HL-60 (cell line): ENCODE measurements around the gene KLF5.

Experiments used
- GABPA ChIP-seq: IDR thresholded peaks from 2 replicates; pipeline ENCODE4 v1.6.1; 2012; ENCODE audit warnings: low read depth
- POLR2AphosphoS5 ChIP-seq: IDR thresholded peaks from 2 replicates; pipeline ENCODE4 v1.6.1; 2012; ENCODE audit warnings: low read depth
- TF ChIP-seq, protein P1 (sequence below): IDR thresholded peaks from one replicate; pipeline ENCODE4 v1.5.1; 2011; ENCODE audit warnings: low read length, control low read depth, inconsistent platforms; ENCODE audit not compliant: insufficient read depth
- TF ChIP-seq, protein P2 (sequence below): IDR thresholded peaks from 2 replicates; pipeline ENCODE4 v1.6.1; 2012; ENCODE audit warnings: low read depth; ENCODE audit not compliant: insufficient replicate concordance

DNA sequence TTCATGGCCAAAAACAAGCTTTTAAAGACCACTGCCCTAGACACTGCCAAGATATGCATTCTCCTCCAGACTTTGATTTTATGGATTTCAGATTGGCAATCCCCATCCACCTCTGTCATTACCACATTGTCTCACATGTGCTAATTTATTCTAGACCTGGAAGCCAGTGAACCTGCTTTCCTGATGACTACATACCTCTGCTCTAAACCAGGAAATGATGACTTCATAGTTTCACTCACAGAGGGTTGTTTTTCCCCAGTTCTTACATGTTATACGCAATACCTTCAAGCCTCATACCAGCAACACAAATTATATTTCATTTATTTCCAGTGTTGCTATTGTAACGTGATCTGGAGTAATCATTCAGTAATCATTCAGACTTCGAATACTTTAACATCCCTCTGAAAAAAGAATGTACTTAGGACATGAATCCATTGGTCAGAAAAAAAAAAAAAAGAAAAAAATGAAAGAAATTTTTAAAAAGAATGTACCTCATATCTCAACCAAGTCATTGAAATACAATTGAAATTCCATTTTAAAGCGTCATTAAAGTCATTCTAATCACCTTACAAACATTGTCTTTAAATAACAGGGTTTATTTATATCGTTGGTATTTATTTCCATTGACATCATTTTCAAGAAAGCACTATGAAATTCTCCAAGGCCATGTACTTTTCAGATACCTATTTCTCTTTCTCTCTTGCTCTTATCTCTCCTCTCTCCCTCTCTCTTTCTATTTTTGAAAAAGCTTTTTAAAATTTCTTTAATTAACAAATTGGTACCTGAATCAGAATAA is 33.4 kb upstream of the KLF5 start:
- TF ChIP-seq, protein P1, sequence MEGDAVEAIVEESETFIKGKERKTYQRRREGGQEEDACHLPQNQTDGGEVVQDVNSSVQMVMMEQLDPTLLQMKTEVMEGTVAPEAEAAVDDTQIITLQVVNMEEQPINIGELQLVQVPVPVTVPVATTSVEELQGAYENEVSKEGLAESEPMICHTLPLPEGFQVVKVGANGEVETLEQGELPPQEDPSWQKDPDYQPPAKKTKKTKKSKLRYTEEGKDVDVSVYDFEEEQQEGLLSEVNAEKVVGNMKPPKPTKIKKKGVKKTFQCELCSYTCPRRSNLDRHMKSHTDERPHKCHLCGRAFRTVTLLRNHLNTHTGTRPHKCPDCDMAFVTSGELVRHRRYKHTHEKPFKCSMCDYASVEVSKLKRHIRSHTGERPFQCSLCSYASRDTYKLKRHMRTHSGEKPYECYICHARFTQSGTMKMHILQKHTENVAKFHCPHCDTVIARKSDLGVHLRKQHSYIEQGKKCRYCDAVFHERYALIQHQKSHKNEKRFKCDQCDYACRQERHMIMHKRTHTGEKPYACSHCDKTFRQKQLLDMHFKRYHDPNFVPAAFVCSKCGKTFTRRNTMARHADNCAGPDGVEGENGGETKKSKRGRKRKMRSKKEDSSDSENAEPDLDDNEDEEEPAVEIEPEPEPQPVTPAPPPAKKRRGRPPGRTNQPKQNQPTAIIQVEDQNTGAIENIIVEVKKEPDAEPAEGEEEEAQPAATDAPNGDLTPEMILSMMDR = no peak
- TF ChIP-seq POLR2AphosphoS5 (no peak), GABPA (no peak)
- TF ChIP-seq, protein P2, sequence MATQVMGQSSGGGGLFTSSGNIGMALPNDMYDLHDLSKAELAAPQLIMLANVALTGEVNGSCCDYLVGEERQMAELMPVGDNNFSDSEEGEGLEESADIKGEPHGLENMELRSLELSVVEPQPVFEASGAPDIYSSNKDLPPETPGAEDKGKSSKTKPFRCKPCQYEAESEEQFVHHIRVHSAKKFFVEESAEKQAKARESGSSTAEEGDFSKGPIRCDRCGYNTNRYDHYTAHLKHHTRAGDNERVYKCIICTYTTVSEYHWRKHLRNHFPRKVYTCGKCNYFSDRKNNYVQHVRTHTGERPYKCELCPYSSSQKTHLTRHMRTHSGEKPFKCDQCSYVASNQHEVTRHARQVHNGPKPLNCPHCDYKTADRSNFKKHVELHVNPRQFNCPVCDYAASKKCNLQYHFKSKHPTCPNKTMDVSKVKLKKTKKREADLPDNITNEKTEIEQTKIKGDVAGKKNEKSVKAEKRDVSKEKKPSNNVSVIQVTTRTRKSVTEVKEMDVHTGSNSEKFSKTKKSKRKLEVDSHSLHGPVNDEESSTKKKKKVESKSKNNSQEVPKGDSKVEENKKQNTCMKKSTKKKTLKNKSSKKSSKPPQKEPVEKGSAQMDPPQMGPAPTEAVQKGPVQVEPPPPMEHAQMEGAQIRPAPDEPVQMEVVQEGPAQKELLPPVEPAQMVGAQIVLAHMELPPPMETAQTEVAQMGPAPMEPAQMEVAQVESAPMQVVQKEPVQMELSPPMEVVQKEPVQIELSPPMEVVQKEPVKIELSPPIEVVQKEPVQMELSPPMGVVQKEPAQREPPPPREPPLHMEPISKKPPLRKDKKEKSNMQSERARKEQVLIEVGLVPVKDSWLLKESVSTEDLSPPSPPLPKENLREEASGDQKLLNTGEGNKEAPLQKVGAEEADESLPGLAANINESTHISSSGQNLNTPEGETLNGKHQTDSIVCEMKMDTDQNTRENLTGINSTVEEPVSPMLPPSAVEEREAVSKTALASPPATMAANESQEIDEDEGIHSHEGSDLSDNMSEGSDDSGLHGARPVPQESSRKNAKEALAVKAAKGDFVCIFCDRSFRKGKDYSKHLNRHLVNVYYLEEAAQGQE = no peak
